ENCODE results near the gene AKIRIN2.

- no peak for TF ChIP-seq POLR2A (IDR thresholded peaks at IDR 0.05)
- TF ChIP-seq, protein P1, sequence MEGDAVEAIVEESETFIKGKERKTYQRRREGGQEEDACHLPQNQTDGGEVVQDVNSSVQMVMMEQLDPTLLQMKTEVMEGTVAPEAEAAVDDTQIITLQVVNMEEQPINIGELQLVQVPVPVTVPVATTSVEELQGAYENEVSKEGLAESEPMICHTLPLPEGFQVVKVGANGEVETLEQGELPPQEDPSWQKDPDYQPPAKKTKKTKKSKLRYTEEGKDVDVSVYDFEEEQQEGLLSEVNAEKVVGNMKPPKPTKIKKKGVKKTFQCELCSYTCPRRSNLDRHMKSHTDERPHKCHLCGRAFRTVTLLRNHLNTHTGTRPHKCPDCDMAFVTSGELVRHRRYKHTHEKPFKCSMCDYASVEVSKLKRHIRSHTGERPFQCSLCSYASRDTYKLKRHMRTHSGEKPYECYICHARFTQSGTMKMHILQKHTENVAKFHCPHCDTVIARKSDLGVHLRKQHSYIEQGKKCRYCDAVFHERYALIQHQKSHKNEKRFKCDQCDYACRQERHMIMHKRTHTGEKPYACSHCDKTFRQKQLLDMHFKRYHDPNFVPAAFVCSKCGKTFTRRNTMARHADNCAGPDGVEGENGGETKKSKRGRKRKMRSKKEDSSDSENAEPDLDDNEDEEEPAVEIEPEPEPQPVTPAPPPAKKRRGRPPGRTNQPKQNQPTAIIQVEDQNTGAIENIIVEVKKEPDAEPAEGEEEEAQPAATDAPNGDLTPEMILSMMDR (IDR thresholded peaks at IDR 0.05): no peak
Observed at GRCh38 chr6:87724983-87725811, 23.2 kb upstream of the AKIRIN2 start.
